ENCODE measurements around the gene RFX2.

The RFX2 gene

GRCh38 chr19:5956323-5956722 is 154.0 kb downstream of the RFX2 start:
- peaks cover 43% of the 10 kb centered on the region for H3K4me1 ChIP-seq (ENCODE audit: low read depth, poor library complexity, severe bottlenecking)
- H4K20me1 ChIP-seq (ENCODE audit: insufficient read depth): peaks cover 8% of the 10 kb centered on the region; the same call in 1 of the 2 replicates

GRCh38 chr19:5955636-5955935 is 154.7 kb downstream of the RFX2 start:
- H3K4me1 ChIP-seq (ENCODE audit: low read depth, poor library complexity, severe bottlenecking): peaks cover 43% of the 10 kb centered on the region
- no peak overlapping the region for H3K9ac ChIP-seq
- peaks cover 95% of the 10 kb centered on the region for H3K79me2 ChIP-seq (ENCODE audit: insufficient read depth, low read depth)
- no peaks in the 10 kb centered on the region for H3K36me3 ChIP-seq (ENCODE audit: insufficient read depth)
- no peak overlapping the region for H3K27ac ChIP-seq
- H2AFZ ChIP-seq (ENCODE audit: low read depth): no peak overlapping the region
- TF ChIP-seq CTCF (conservative IDR thresholded peaks at IDR 0.05; ENCODE audit: low read depth, low read length): no peak
- peaks cover 8% of the 10 kb centered on the region; the same call in 1 of the 2 replicates for H4K20me1 ChIP-seq (ENCODE audit: insufficient read depth)
- H3K4me2 ChIP-seq: 0 out of 2 replicates have a peak overlapping the region, but pooled peaks have one; percentile 6
- H3K27me3 ChIP-seq (ENCODE audit: insufficient read depth, low read depth): no peaks in the 10 kb centered on the region
- no peak overlapping the region for H3K4me3 ChIP-seq (IDR thresholded peaks at IDR 0.05; ENCODE audit: insufficient read depth, low read depth, low read length)

More at GRCh38 chr19:5956323-5956722, 154.0 kb downstream of the RFX2 start:
- Histone ChIP-seq H3K4me3 (IDR thresholded peaks at IDR 0.05; ENCODE audit: insufficient read depth, low read depth, low read length) (no peak overlapping the region), H3K9ac (no peak overlapping the region), H3K36me3 (ENCODE audit: insufficient read depth) (no peaks in the 10 kb centered on the region), H3K79me2 (ENCODE audit: insufficient read depth, low read depth) (peaks cover 93% of the 10 kb centered on the region), H2AFZ (ENCODE audit: low read depth) (no peak overlapping the region), H3K27ac (no peak overlapping the region), H3K4me2 (no peak overlapping the region), H3K27me3 (ENCODE audit: insufficient read depth, low read depth) (no peaks in the 10 kb centered on the region)
- no peak for TF ChIP-seq CTCF (conservative IDR thresholded peaks at IDR 0.05; ENCODE audit: low read depth, low read length)

GRCh38 chr19:5954293-5954692 is 156.0 kb downstream of the RFX2 start:
- Histone ChIP-seq H3K27ac (no peak overlapping the region), H3K9ac (no peak overlapping the region), H3K27me3 (ENCODE audit: insufficient read depth, low read depth) (no peaks in the 10 kb centered on the region), H2AFZ (ENCODE audit: low read depth) (no peak overlapping the region), H4K20me1 (ENCODE audit: insufficient read depth) (peaks cover 8% of the 10 kb centered on the region; the same call in 1 of the 2 replicates), H3K4me3 (IDR thresholded peaks at IDR 0.05; ENCODE audit: insufficient read depth, low read depth, low read length) (no peak overlapping the region), H3K79me2 (ENCODE audit: insufficient read depth, low read depth) (peaks cover 87% of the 10 kb centered on the region), H3K36me3 (ENCODE audit: insufficient read depth) (no peaks in the 10 kb centered on the region), H3K4me2 (no peak overlapping the region), H3K4me1 (ENCODE audit: low read depth, poor library complexity, severe bottlenecking) (peaks cover 43% of the 10 kb centered on the region)
- TF ChIP-seq CTCF (conservative IDR thresholded peaks at IDR 0.05; ENCODE audit: low read depth, low read length): no peak

- Histone ChIP-seq H3K9ac (no peak overlapping the region), H3K4me3 (IDR thresholded peaks at IDR 0.05; ENCODE audit: insufficient read depth, low read depth, low read length) (no peak overlapping the region), H4K20me1 (ENCODE audit: insufficient read depth) (peaks cover 8% of the 10 kb centered on the region; the same call in 1 of the 2 replicates), H3K4me1 (ENCODE audit: low read depth, poor library complexity, severe bottlenecking) (peaks cover 43% of the 10 kb centered on the region), H2AFZ (ENCODE audit: low read depth) (no peak overlapping the region), H3K27ac (no peak overlapping the region; the same call in 1 of the 2 replicates), H3K36me3 (ENCODE audit: insufficient read depth) (no peaks in the 10 kb centered on the region), H3K27me3 (ENCODE audit: insufficient read depth, low read depth) (no peaks in the 10 kb centered on the region), H3K79me2 (ENCODE audit: insufficient read depth, low read depth) (peaks cover 83% of the 10 kb centered on the region), H3K4me2 (peak overlapping the region; percentile 21)
- TF ChIP-seq CTCF (conservative IDR thresholded peaks at IDR 0.05; ENCODE audit: low read depth, low read length): no peak
These were observed 156.6 kb downstream of the RFX2 start for GRCh38 chr19:5953680-5954213.

All from KMS-11 (cell line).